GM12891 (cell line): ENCODE data around the gene HK1.

Experiments used
- DNase-seq: peaks from one replicate; pipeline ENCODE4 v3.0.0; 2011; ENCODE audit warnings: low spot score; ENCODE audit not compliant: insufficient read length
- FAIRE-seq: peaks from 2 replicates; lab custom pipeline; 2011; peaks lifted over from hg19 to GRCh38; lab: Jason Lieb, UNC
- PAX5 ChIP-seq: IDR thresholded peaks from 2 replicates; pipeline ENCODE4 v1.6.1; 2011; ENCODE audit warnings: low read length, moderate library complexity, mild to moderate bottlenecking; ENCODE audit not compliant: insufficient read depth, severe bottlenecking
- POLR2A ChIP-seq: IDR thresholded peaks from 2 replicates; pipeline ENCODE4 v1.6.1; 2011; ENCODE audit warnings: low read depth, low read length, control low read depth
- POLR2AphosphoS5 ChIP-seq: IDR thresholded peaks from 2 replicates; pipeline ENCODE4 v1.6.1; 2011; ENCODE audit warnings: low read depth, low read length, control low read depth
- POU2F2 ChIP-seq: IDR thresholded peaks from 2 replicates; pipeline ENCODE4 v1.6.1; 2011; ENCODE audit warnings: low read depth, mild to moderate bottlenecking, control low read depth, low read length, moderate library complexity
- SPI1 ChIP-seq: IDR thresholded peaks from 2 replicates; pipeline ENCODE4 v1.6.1; 2011; ENCODE audit warnings: low read depth, low read length, control low read depth
- TAF1 ChIP-seq: IDR thresholded peaks from 2 replicates; pipeline ENCODE4 v1.6.1; 2011; ENCODE audit warnings: low read depth, low read length, control low read depth

Gene HK1

GRCh38 chr10:69352569-69353264, 74.4 kb downstream of the HK1 start:
- no peak for FAIRE-seq
- no peak for DNase-seq

GRCh38 chr10:69353977-69354635, 75.8 kb downstream of the HK1 start:
- no peak for FAIRE-seq
- DNase-seq, result no peak
- TF ChIP-seq POU2F2 (no peak), TAF1 (no peak), POLR2AphosphoS5 (no peak), SPI1 (no peak), POLR2A (no peak), PAX5 (no peak)

More at GRCh38 chr10:69352569-69353264, 74.4 kb downstream of the HK1 start:
- TF ChIP-seq POLR2A, result no peak
- no peak for TF ChIP-seq PAX5
- TF ChIP-seq SPI1, result no peak
- no peak for TF ChIP-seq POU2F2
- TF ChIP-seq POLR2AphosphoS5, result no peak
- TF ChIP-seq TAF1, result no peak

GRCh38 chr10:69356187-69356586, 77.9 kb downstream of the HK1 start:
- DNase-seq, result no peak
- no peak for FAIRE-seq
- TF ChIP-seq POLR2A (no peak), POU2F2 (no peak), POLR2AphosphoS5 (no peak), TAF1 (no peak), PAX5 (no peak), SPI1 (no peak)

GRCh38 chr10:69358148-69358795, 80.0 kb downstream of the HK1 start:
- no peak for DNase-seq
- no peak for FAIRE-seq

GRCh38 chr10:69359148-69359547, 80.9 kb downstream of the HK1 start:
- FAIRE-seq (no peak), DNase-seq (no peak)
- no peak for TF ChIP-seq POLR2AphosphoS5
- TF ChIP-seq POLR2A, result no peak
- TF ChIP-seq PAX5, result no peak
- TF ChIP-seq POU2F2, result no peak
- no peak for TF ChIP-seq TAF1
- TF ChIP-seq SPI1, result no peak

More at GRCh38 chr10:69358148-69358795, 80.0 kb downstream of the HK1 start:
- no peak for TF ChIP-seq TAF1
- TF ChIP-seq PAX5, result no peak
- TF ChIP-seq POLR2A, result no peak
- TF ChIP-seq POU2F2, result no peak
- no peak for TF ChIP-seq SPI1
- TF ChIP-seq POLR2AphosphoS5, result no peak

- no peak for FAIRE-seq
- TF ChIP-seq POU2F2 (no peak), POLR2A (no peak), POLR2AphosphoS5 (no peak), TAF1 (no peak), SPI1 (no peak), PAX5 (no peak)
These were observed 81.3 kb downstream of the HK1 start for GRCh38 chr10:69359594-69359993.

GRCh38 chr10:69360485-69361302, 82.4 kb downstream of the HK1 start:
- no peak for DNase-seq
- TF ChIP-seq TAF1, result no peak
- TF ChIP-seq POLR2AphosphoS5, result no peak
- TF ChIP-seq POLR2A, result no peak
- no peak for TF ChIP-seq POU2F2
- TF ChIP-seq SPI1, result no peak
- TF ChIP-seq PAX5, result no peak
- no peak for FAIRE-seq

More at GRCh38 chr10:69359594-69359993, 81.3 kb downstream of the HK1 start:
- no peak for DNase-seq

GRCh38 chr10:69361303-69361614, 83.0 kb downstream of the HK1 start:
- TF ChIP-seq TAF1 (no peak), POLR2A (no peak), SPI1 (no peak), POU2F2 (no peak), PAX5 (no peak), POLR2AphosphoS5 (no peak)
- FAIRE-seq (no peak), DNase-seq (no peak)

GRCh38 chr10:69362471-69362954, 84.2 kb downstream of the HK1 start:
- TF ChIP-seq PAX5 (no peak), POLR2A (no peak), SPI1 (no peak), POU2F2 (no peak), POLR2AphosphoS5 (no peak), TAF1 (no peak)
- no peak for DNase-seq
- FAIRE-seq, result no peak
